Natural killer cell (primary cell): ENCODE data around the gene DLGAP5. TPM values are rescaled to one million over a fixed set of nuclear protein-coding genes. Genes with fewer than 3 reads are reported as not detected.

Source experiments
- ATAC-seq, 3 donors: fragments of 150-1000 bp in 2 of 3; fragments of 200-7000 bp in 1 of 3; cut with Tn5 transposase; 1 replicate in 1 of 3; 2 replicates in 2 of 3; pipeline ENCODE4 v1.10.0; 2021; ENCODE audit warnings: mild to moderate bottlenecking in 2 of 3, moderate library complexity in 2 of 3
- DNase-seq, 2 donors: peaks; one replicate each; pipeline versions ENCODE4 v3.0.0 to v3.0.0-alpha.2; 2013 to 2021; ENCODE audit warnings: mixed read lengths in 1 of 2
- H3K27ac ChIP-seq: one replicate; pipeline ENCODE4 v1.5.1; 2013; ENCODE audit warnings: mild to moderate bottlenecking, low read length
- H3K27me3 ChIP-seq: one replicate; pipeline ENCODE4 v1.6.1; 2013; ENCODE audit warnings: low read length; ENCODE audit not compliant: control insufficient read depth, insufficient read depth
- H3K36me3 ChIP-seq: one replicate; pipeline ENCODE4 v1.6.1; 2013; ENCODE audit warnings: low read length; ENCODE audit not compliant: control insufficient read depth, insufficient read depth
- H3K4me1 ChIP-seq: one replicate; pipeline ENCODE4 v1.6.1; 2013; ENCODE audit warnings: low read length; ENCODE audit not compliant: control insufficient read depth, insufficient read depth
- H3K4me3 ChIP-seq: one replicate; pipeline ENCODE4 v1.5.1; 2013; ENCODE audit warnings: low read length
- H3K9me3 ChIP-seq: one replicate; pipeline ENCODE4 v1.6.1; 2013; ENCODE audit warnings: low read length; ENCODE audit not compliant: control insufficient read depth, insufficient read depth
- H3K27ac Mint-ChIP-seq, 2 donors: one replicate each; pipeline ENCODE4 v1.8.0; 2022; ENCODE audit warnings: mild to moderate bottlenecking in 2 of 2, mixed read lengths in 2 of 2, moderate library complexity in 1 of 2
- H3K27me3 Mint-ChIP-seq, 2 donors: one replicate each; pipeline ENCODE4 v1.8.0; 2022; ENCODE audit warnings: low read depth in 2 of 2, mixed read lengths in 2 of 2
- H3K36me3 Mint-ChIP-seq: one replicate; pipeline ENCODE4 v1.8.0; 2022; ENCODE audit warnings: mixed read lengths
- H3K4me1 Mint-ChIP-seq, 2 donors: one replicate each; pipeline ENCODE4 v1.8.0; 2022; ENCODE audit warnings: mixed read lengths in 2 of 2
- H3K4me3 Mint-ChIP-seq: one replicate; pipeline ENCODE4 v1.8.0; 2022; ENCODE audit warnings: mild to moderate bottlenecking, moderate library complexity, mixed read lengths
- H3K9me3 Mint-ChIP-seq, 2 donors: one replicate each; pipeline ENCODE4 v1.8.0; 2022; ENCODE audit warnings: mixed read lengths in 2 of 2
- WGBS: methylation state at CpG from one replicate; pipeline ENCODE4 v1.1.7; 2013; ENCODE audit warnings: missing lambda C conversion rate; ENCODE audit not compliant: insufficient coverage; 5-methylcytosine and 5-hydroxymethylcytosine counted together
- intact Hi-C: fragments of 100-400 bp; cut with micrococcal nuclease; formaldehyde crosslinking; loops from one replicate; pipeline ENCODE4 v1.14.2; 2022
- total RNA-seq, 4 donors: library from RNA; stranded (reverse); fragments of 120-200 nt in 1 of 4; gene quantifications; one replicate each; pipeline versions ENCODE4 v1.2.3 to v1.2.4, GENCODE V29; 2013 to 2022
- TF ChIP-seq, protein P1 (sequence below): fragments of 200-600 bp; IDR thresholded peaks from one replicate; pipeline ENCODE4 v1.8.0; 2022; ENCODE audit warnings: antibody characterized with exemption

Gene DLGAP5
- total RNA-seq, 3 donors from 2014 or later (not counting 1 experiment from before 2014, with no cell fraction given): 0.15 to 1.9 (median 0.54) TPM

DNA sequence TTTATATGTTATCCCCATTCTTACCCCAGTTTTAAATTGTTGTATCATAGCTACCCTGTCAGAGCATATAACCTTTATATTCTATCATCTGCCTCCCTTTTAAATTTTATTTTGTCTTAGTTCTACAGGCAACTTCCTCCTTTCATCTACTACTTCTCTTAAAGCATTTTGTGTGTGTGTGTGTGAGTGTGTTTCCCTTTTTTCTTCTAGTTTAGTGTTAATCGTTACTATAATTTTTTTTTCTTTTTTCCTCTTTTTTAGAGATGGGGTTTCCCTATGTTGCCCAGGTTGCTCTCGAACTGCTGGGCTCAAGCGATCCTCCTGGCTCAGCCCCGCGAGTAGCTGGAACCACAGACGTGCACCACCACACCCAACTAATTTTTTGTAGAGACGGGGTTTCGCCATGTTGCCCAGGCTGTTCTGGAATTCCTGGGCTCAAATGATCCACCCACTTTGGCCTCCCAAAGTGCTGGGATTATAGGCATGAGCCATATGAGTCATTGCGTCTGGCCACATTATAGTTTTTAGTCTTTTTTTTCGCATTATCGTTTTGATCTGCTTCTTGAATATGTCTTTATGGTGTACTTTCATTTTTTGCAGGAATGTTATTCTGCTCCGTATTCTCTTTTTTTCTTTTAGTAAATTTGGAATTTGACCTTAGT lies 46.8 kb upstream of the DLGAP5 start:
- 51% methylated on average over 9 of the region's 12 CpGs for WGBS
- Mint-ChIP-seq H3K36me3 (no peaks in the 10 kb centered on the region), H3K27ac (no peak overlapping the region), H3K9me3 (no peaks in the 10 kb centered on the region), H3K27me3 (peaks cover 23 to 29% of the 10 kb centered on the region in 2 donors), H3K4me1 (no peaks in the 10 kb centered on the region), H3K4me3 (no peak overlapping the region)
- intact Hi-C loops: no loop called here
- Histone ChIP-seq H3K4me1 (no peaks in the 10 kb centered on the region), H3K4me3 (no peak overlapping the region), H3K9me3 (no peaks in the 10 kb centered on the region), H3K36me3 (no peaks in the 10 kb centered on the region), H3K27me3 (no peaks in the 10 kb centered on the region), H3K27ac (no peak overlapping the region)
- DNase-seq (no peak), ATAC-seq (no peak)
- TF ChIP-seq, protein P1, sequence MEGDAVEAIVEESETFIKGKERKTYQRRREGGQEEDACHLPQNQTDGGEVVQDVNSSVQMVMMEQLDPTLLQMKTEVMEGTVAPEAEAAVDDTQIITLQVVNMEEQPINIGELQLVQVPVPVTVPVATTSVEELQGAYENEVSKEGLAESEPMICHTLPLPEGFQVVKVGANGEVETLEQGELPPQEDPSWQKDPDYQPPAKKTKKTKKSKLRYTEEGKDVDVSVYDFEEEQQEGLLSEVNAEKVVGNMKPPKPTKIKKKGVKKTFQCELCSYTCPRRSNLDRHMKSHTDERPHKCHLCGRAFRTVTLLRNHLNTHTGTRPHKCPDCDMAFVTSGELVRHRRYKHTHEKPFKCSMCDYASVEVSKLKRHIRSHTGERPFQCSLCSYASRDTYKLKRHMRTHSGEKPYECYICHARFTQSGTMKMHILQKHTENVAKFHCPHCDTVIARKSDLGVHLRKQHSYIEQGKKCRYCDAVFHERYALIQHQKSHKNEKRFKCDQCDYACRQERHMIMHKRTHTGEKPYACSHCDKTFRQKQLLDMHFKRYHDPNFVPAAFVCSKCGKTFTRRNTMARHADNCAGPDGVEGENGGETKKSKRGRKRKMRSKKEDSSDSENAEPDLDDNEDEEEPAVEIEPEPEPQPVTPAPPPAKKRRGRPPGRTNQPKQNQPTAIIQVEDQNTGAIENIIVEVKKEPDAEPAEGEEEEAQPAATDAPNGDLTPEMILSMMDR: no peak

DNA sequence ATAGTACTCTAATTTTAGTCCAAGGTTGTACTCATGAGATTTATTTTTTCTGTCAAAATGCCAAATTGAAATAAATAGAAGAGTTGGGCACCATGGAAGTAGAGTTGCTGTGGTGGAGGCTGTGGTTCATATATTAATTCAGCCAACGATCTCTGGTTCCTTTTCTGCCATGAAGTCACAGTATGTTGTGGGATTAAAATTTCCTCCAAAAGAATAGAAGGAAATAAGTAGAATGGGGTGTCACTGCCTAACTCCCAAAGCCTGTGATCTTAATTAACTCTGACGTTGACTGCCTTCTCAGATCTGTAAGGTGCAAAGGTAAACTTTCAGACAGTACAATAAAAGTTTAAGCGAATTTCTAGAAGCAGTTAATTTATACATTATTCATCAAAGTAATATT lies 42.2 kb upstream of the DLGAP5 start:
- Mint-ChIP-seq H3K4me1 (no peaks in the 10 kb centered on the region), H3K27me3 (peaks cover 17 to 39% of the 10 kb centered on the region in 2 donors), H3K27ac (no peak overlapping the region), H3K9me3 (no peaks in the 10 kb centered on the region), H3K36me3 (no peaks in the 10 kb centered on the region), H3K4me3 (no peak overlapping the region)
- Histone ChIP-seq H3K27me3 (no peaks in the 10 kb centered on the region), H3K27ac (no peak overlapping the region), H3K36me3 (no peaks in the 10 kb centered on the region), H3K4me3 (no peak overlapping the region), H3K9me3 (no peaks in the 10 kb centered on the region), H3K4me1 (no peaks in the 10 kb centered on the region)
- TF ChIP-seq, protein P1: no peak
- 6% methylated on average over 2 of the region's 3 CpGs for WGBS
- intact Hi-C loops: no loop called here
- no peak for ATAC-seq
- DNase-seq: no peak

DNA sequence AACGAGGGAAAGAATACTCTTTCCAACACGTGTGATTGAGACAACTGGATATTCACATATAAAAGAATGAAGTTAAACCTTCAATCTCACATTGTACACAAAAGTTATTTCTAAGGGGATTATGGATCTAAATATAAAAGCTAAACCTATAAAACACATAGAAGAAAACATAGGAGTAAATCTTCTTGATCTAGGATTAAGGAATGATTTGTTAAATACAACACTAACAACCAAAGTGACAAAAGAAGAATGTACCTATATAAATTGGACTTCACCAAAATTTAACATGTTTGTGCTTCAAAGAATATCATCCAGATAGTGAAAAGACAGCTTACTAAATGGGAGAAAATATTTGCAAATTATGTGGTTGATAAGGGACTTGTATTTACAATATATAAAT lies 36.9 kb upstream of the DLGAP5 start:
- DNase-seq: no peak
- intact Hi-C loops: no loop called here

More for the DNA sequence above, 36.9 kb upstream of the DLGAP5 start:
- H3K27me3 ChIP-seq: no peaks in the 10 kb centered on the region
- peaks cover 4% of the 10 kb centered on the region for H3K9me3 ChIP-seq
- WGBS: no CpG with 5 or more reads among the region's 2 CpGs
- H3K4me1 Mint-ChIP-seq: no peaks in the 10 kb centered on the region
- no peak for ATAC-seq
- H3K27me3 Mint-ChIP-seq: peaks cover 4 to 28% of the 10 kb centered on the region in 2 donors
- no peak overlapping the region for H3K27ac Mint-ChIP-seq
- TF ChIP-seq, protein P1: no peak
- peaks cover 10% of the 10 kb centered on the region for H3K36me3 Mint-ChIP-seq
- H3K4me1 ChIP-seq: no peaks in the 10 kb centered on the region
- no peaks in the 10 kb centered on the region for H3K36me3 ChIP-seq
- H3K4me3 ChIP-seq: no peak overlapping the region
- H3K4me3 Mint-ChIP-seq: no peak overlapping the region
- H3K27ac ChIP-seq: no peak overlapping the region
- H3K9me3 Mint-ChIP-seq: peaks cover 0 to 4% of the 10 kb centered on the region in 2 donors
